ENCODE measurements around the gene SDK1. TPM values are rescaled to one million over a fixed set of nuclear protein-coding genes. Genes with fewer than 3 reads are reported as not detected.

SDK1 gene
- total and polyA plus RNA-seq, 2 experiments from 2014 or later: 2.1 to 10.0 TPM

DNA sequence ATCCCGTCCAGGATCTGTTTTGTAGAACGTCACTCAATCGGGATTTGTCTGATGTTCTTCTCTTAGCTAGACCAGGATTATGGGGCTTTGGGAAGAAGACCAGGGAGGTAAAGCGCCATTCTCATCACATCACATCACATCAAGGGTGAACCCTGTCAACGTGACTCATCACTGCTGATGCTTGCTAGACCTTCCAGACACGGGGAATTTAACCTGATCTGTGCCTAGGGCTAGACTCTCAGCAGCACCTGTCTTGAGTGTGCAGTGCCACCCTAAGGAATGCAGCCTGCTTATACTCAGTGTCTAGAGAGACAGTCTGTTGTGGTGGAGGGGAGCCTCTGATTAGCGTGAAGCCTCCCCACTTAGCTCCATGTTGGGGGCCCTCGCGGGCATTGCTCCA, 702.5 kb downstream of the SDK1 start:
- Histone ChIP-seq H3K4me3 (no peak overlapping the region), H3K27me3 (ENCODE audit: insufficient read depth) (no peaks in the 10 kb centered on the region), H3K27ac (ENCODE audit: low read depth) (no peak overlapping the region), H3K79me2 (replicated peaks; ENCODE audit: insufficient read depth) (no peaks in the 10 kb centered on the region), H3K36me3 (ENCODE audit: insufficient read depth) (no peaks in the 10 kb centered on the region), H4K20me1 (replicated peaks; ENCODE audit: insufficient read depth) (no peaks in the 10 kb centered on the region), H3K9me2 (ENCODE audit: insufficient read depth) (peaks cover 3% of the 10 kb centered on the region; the same call in 1 of the 2 replicates), H3K4me2 (no peak overlapping the region), H3F3A (replicated peaks; ENCODE audit: low read depth) (no peaks in the 10 kb centered on the region), H3K4me1 (ENCODE audit: insufficient read depth) (peaks cover 16% of the 10 kb centered on the region), H2AFZ (no peak overlapping the region)
- no peaks in the 10 kb centered on the region for H3K36me3 Mint-ChIP-seq (ENCODE audit: low read depth)
- no peak overlapping the region for H3K4me3 Mint-ChIP-seq
- TF ChIP-seq NANOG (IDR thresholded peaks at IDR 0.05; ENCODE audit: borderline replicate concordance): no peak
- TF ChIP-seq, protein P1, sequence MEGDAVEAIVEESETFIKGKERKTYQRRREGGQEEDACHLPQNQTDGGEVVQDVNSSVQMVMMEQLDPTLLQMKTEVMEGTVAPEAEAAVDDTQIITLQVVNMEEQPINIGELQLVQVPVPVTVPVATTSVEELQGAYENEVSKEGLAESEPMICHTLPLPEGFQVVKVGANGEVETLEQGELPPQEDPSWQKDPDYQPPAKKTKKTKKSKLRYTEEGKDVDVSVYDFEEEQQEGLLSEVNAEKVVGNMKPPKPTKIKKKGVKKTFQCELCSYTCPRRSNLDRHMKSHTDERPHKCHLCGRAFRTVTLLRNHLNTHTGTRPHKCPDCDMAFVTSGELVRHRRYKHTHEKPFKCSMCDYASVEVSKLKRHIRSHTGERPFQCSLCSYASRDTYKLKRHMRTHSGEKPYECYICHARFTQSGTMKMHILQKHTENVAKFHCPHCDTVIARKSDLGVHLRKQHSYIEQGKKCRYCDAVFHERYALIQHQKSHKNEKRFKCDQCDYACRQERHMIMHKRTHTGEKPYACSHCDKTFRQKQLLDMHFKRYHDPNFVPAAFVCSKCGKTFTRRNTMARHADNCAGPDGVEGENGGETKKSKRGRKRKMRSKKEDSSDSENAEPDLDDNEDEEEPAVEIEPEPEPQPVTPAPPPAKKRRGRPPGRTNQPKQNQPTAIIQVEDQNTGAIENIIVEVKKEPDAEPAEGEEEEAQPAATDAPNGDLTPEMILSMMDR (conservative IDR thresholded peaks at IDR 0.05; ENCODE audit: low read depth in 2 of 2): no peak
- no peak for TF ChIP-seq CREB1 (CRISPR knock-in tag; IDR thresholded peaks at IDR 0.05; ENCODE audit: low read depth)
- TF ChIP-seq, protein P2, sequence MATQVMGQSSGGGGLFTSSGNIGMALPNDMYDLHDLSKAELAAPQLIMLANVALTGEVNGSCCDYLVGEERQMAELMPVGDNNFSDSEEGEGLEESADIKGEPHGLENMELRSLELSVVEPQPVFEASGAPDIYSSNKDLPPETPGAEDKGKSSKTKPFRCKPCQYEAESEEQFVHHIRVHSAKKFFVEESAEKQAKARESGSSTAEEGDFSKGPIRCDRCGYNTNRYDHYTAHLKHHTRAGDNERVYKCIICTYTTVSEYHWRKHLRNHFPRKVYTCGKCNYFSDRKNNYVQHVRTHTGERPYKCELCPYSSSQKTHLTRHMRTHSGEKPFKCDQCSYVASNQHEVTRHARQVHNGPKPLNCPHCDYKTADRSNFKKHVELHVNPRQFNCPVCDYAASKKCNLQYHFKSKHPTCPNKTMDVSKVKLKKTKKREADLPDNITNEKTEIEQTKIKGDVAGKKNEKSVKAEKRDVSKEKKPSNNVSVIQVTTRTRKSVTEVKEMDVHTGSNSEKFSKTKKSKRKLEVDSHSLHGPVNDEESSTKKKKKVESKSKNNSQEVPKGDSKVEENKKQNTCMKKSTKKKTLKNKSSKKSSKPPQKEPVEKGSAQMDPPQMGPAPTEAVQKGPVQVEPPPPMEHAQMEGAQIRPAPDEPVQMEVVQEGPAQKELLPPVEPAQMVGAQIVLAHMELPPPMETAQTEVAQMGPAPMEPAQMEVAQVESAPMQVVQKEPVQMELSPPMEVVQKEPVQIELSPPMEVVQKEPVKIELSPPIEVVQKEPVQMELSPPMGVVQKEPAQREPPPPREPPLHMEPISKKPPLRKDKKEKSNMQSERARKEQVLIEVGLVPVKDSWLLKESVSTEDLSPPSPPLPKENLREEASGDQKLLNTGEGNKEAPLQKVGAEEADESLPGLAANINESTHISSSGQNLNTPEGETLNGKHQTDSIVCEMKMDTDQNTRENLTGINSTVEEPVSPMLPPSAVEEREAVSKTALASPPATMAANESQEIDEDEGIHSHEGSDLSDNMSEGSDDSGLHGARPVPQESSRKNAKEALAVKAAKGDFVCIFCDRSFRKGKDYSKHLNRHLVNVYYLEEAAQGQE (IDR thresholded peaks at IDR 0.05; ENCODE audit: unreplicated experiment): no peak
- no peak for TF ChIP-seq EZH2 (IDR thresholded peaks at IDR 0.05; ENCODE audit: low read depth, unreplicated experiment)
- TF ChIP-seq STAT1 (IDR thresholded peaks at IDR 0.05; ENCODE audit: unreplicated experiment): no peak
- no peak for TF ChIP-seq ZNF331 (CRISPR knock-in tag; IDR thresholded peaks at IDR 0.05; ENCODE audit: low read depth)
- no peak overlapping the region for H3K27ac Mint-ChIP-seq
- H3K4me1 Mint-ChIP-seq: peaks cover 18% of the 10 kb centered on the region
- H3K9me3 Mint-ChIP-seq: no peaks in the 10 kb centered on the region; the same call in 2 of the 3 replicates
- no peak for DNase-seq (ENCODE audit: low spot score)
- ATAC-seq: no peak
- H3K27me3 Mint-ChIP-seq (ENCODE audit: insufficient read depth, low read depth, poor library complexity): no peaks in the 10 kb centered on the region

DNA sequence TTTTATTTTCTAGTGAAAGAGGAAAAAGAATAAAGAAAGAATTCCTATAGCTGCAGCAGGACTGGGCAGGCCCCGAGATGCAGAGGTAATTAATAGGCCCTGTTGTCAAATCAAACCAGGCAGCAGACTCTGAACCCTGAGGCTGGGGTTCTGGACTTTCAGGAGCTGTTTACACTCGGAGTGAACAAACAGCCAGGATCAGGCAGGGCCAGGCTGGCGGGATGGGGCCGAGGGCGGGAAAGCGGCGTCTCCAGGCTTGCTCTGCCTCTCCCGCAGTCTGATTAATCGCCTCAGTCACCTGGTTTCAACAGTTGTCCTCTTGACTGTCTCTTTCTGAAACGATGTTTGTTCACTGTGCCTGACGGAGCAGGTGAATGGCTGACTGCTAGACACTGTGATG, 705.6 kb downstream of the SDK1 start:
- Mint-ChIP-seq H3K27me3 (ENCODE audit: insufficient read depth, low read depth, poor library complexity) (no peaks in the 10 kb centered on the region), H3K36me3 (ENCODE audit: low read depth) (no peaks in the 10 kb centered on the region), H3K9me3 (no peaks in the 10 kb centered on the region; the same call in 2 of the 3 replicates), H3K4me3 (no peak overlapping the region), H3K27ac (no peak overlapping the region), H3K4me1 (peaks cover 44% of the 10 kb centered on the region)
- Histone ChIP-seq H3K4me1 (ENCODE audit: insufficient read depth) (peaks cover 41% of the 10 kb centered on the region), H3K4me2 (no peak overlapping the region), H4K20me1 (replicated peaks; ENCODE audit: insufficient read depth) (no peaks in the 10 kb centered on the region), H3K36me3 (ENCODE audit: insufficient read depth) (no peaks in the 10 kb centered on the region), H3F3A (replicated peaks; ENCODE audit: low read depth) (peaks cover 7% of the 10 kb centered on the region; the same call in 1 of the 2 replicates), H2AFZ (no peak overlapping the region), H3K27me3 (ENCODE audit: insufficient read depth) (no peaks in the 10 kb centered on the region), H3K79me2 (replicated peaks; ENCODE audit: insufficient read depth) (no peaks in the 10 kb centered on the region), H3K4me3 (no peak overlapping the region), H3K27ac (ENCODE audit: low read depth) (0 out of 2 replicates have a peak overlapping the region, but pooled peaks have one; percentile 6), H3K9me2 (ENCODE audit: insufficient read depth) (0 out of 2 replicates have a peak, but pooled peaks cover 3% of the 10 kb centered on the region)
- TF ChIP-seq EZH2 (IDR thresholded peaks at IDR 0.05; ENCODE audit: low read depth, unreplicated experiment): no peak
- TF ChIP-seq, protein P2 (IDR thresholded peaks at IDR 0.05; ENCODE audit: unreplicated experiment): no peak
- TF ChIP-seq, protein P3, sequence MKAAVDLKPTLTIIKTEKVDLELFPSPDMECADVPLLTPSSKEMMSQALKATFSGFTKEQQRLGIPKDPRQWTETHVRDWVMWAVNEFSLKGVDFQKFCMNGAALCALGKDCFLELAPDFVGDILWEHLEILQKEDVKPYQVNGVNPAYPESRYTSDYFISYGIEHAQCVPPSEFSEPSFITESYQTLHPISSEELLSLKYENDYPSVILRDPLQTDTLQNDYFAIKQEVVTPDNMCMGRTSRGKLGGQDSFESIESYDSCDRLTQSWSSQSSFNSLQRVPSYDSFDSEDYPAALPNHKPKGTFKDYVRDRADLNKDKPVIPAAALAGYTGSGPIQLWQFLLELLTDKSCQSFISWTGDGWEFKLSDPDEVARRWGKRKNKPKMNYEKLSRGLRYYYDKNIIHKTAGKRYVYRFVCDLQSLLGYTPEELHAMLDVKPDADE (IDR thresholded peaks at IDR 0.05): no peak
- no peak for DNase-seq (ENCODE audit: low spot score)
- peak; percentile 29 for ATAC-seq

Measured in GM23338 (cell line).